GM10847 (cell line): ENCODE data around the gene DUS1L.

Source experiments
- POLR2A ChIP-seq: IDR thresholded peaks from 2 replicates; pipeline ENCODE4 v1.6.1; 2011; ENCODE audit not compliant: insufficient read length; ENCODE audit errors: extremely low read depth

Gene DUS1L

DNA sequence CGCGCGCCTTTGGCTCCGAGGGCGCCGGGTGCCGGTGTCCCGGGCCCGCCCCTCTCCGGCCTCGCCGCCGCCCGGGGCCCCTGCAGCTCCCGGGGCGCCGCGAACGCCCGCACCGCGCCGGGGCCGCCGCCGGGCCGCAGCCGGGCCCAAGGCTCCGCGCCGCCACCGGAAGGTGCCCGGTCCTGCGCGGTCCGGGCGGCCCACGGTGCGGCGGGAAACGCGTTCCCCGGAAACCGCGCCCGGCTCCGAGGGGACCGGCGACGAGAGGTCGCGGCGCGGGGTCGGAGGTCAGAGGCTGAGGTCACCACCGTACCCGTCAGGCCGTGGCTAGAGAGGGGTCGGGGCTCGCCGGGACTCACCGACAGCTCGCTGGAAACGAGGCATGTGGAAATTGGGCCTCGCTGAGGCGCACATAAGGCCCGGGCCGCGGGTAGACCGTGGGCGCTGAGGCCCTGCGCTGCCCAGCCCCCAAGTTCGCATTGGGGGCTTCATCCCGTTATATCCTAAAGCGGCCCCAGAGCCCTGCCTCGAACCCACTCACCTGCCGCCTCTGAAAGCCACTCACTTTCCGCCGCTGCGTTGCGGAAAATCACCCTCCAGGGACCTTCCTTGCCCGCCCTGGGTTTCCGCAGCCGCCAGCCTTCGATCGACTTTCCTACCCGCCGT is at the start of gene DUS1L:
Gene DUS1L, minus strand, starts transcription at position 167 of the 666 bp plus-strand sequence. CDS start 745 bp downstream, outside the sequence.
- peak; percentile 75 for TF ChIP-seq POLR2A

DNA sequence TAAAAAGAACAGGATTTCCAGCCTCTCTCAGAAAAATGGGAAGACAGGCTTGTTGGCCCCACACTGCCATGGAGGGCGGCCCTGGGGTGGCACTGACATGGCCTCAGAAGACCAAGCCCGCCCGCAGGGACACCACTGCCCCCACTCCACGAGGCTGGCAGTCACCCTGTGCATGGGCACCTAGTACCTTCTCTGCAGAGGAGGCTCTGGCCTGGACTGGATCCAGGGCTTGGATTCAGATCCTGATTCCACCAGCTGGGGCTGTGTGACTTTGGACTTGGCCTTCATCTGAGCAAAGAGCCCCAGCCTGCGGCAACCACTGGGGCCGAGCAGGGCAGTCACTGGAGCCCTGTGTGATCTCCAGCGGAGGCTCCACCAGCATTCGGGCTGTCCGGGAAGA is 49.3 kb upstream of the DUS1L start:
- TF ChIP-seq POLR2A = no peak

DNA sequence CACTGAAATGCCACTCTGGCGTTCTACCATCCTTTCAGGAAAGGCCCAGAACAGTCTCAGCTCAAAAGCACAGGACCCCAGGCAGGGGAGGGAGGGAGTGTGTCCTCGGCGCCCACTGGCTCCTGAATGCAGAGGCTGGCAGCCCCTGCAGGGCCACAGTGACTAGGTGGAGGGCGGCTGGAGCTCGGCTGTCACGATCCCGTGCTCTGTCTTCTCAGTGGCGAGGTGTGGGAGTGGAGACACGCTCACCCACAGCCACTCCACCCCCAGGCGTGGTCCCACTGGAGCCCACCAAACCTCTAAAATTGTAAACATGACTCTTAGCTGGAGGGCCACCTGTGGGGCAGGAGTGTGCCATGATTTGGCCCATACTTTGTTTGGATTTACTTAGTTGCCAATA is 48.8 kb upstream of the DUS1L start:
- no peak for TF ChIP-seq POLR2A

DNA sequence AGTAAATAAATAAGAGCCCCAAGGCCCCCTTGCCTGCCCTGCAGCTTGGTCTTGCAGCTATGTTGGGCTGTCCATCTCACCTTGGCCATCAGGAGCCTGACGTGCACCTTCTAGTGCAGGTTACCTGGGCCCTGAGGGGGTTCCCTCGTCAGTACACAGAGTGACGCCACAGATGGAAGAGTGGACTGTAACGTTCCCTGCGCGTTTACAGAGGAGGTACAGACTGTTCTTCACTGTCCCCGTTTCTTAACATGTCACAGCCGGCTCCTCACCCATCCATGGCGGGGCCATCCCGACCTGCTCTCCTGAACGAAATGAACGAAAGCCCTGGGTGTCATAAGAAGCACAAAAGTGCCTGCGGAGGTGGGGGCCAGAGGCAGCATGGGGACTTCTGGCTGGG is 48.3 kb upstream of the DUS1L start:
- no peak for TF ChIP-seq POLR2A

DNA sequence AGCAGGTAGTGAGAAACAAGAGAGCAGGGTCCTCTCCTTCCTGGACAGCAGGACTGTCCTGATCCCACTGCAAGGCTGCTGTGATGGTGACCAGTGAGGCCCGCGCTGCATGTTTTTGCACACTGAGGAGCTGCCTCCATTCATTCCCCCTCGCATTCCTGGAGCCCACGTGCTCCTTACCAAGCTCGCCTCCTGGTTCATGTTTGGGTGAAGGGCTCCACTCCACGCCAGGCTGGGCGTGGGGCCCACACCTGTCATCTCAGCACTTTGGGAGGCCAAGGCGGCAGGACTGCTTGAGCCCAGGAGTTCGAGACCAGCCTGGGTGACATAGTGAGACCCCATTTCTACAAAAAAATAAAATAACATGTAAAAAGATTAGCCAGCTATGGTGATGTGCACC is 47.8 kb upstream of the DUS1L start:
- no peak for TF ChIP-seq POLR2A

DNA sequence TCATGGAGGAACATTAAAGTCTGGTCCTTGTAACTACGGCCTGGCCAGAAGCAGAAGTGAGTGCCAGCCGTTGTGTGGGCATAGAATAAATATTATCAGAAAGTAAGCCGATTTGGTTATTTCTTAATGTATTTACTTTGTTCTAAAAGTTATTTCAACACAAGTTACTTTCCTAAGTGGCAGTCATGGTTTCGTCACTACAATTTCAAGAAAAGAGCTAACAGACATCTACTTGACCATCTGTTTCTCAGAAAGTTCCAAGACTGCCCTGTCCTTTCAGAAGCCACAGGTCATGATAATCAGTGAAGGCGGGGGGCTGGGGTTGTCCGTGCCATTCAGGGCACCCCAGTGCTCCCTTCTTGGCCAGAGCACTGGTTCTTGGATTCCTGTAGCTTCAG is 47.3 kb upstream of the DUS1L start:
- TF ChIP-seq POLR2A = no peak

DNA sequence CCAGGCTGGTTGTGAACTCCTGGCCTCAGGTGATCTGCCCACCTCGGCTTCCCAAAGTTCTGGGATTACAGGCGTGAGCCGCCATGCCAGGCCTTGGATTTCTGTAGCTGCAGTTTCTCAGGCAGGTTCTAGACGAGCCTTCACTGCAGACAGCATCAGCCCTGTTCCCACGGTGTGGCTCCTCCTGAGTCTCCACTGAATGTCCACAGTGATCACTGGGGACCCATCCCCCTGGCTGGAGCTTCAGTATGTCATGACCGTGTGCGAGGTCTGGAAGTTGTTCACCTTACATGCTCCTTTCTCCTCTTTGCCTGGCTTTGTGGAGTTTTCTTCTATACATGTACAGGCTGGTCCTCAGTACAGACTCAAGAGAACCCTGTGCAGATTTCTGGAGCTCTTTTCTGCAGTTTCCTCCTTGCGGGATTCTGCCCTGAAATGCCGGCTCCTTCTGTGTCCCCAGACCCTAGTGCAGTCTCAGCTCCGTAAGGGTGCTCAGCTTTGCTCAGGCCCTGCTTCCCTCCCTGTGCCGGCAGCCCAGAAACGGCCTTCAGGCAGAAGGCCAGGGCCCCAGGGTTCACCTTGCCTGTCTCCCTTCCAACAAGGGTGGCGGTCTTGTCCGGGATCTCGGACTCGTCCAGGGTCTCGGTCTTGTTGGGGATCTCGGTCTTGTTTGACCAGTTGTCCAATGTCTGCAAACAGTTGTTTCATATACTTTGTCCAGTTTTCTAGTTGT is 46.7 kb upstream of the DUS1L start:
- TF ChIP-seq POLR2A = no peak

DNA sequence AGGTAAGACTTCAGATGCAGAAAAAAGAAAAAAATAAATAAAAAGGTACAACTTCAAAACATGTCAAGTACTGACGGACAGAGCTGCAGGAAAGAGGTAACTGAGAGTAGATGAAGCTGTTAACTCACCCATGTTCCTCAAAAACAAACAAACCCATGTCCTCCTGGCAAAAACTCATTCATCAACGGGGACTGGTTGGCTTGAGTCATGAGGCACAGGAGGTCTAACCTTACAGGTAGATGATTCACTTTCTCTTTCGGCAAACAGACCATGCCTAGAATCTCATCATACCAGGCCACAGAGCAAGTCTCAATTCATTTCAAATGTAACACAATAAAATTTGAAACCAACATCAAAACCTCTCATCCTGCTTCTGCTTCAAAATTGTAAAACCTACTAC is 44.7 kb upstream of the DUS1L start:
- TF ChIP-seq POLR2A = no peak

DNA sequence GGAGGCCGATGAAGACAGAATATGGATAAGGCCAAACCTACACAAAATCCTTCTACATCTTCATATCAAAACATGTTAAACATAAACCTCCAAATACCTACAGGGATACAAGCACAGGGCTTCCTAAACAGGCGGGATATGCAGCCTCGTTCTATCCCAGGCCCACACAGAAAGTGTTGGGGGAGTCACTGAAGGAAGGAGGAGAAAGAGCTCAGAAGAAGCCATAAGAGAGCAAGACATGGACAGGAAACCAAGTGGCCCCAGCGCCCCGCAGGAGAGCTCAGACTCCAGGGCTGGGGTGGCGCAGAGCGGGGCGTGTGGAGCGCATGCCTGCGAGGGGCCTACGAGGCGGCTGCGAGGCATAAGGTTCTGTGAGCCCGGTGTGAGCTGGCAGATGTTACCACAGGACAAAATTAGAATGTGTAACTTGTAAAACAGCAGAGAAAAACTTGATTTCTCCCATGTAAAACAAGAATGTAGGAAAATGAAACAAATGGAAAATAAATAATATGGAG is 43.4 kb upstream of the DUS1L start:
- TF ChIP-seq POLR2A = no peak

DNA sequence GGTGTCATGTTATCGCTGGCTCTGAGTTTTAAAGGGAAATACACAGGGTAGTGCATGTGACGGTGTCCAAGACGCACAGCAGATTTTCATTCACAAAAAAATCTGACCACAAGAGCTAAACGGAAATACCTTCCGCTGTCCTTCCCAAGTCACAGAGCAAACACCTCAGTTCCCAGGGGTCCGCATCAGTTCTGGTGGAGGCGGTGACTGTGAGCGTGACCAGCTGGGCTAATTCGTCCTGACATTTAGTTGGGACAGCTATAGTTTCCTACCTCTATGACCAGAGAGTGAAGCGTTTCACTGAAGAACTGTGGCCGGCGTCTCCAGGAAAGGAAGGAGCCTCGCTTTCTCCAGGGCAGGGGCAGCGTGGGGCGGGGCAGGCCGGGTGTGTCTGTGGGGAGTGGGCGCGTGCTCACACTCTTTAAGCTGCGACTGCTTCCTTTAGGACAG is 42.9 kb upstream of the DUS1L start:
- TF ChIP-seq POLR2A = no peak

DNA sequence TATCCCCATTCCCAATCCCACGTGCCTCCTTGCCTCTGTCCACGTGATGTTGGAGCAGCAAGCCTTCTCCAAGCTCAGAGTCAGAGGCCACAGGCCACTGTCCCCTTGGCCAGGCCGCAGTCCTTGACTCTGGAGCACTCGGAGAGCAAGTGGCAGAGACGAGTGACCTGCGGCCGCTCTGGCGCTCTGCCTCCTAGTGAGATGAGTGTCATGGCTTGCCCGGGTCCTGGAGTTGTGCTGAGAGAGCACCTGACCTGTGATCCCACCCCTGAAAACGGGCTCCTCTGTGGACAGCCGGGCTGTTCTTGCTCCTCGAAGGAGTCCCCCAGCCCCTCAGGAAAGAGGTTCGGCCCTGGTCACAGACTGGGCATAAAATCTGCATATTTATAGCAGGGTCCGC is 42.4 kb upstream of the DUS1L start:
- TF ChIP-seq POLR2A = no peak

DNA sequence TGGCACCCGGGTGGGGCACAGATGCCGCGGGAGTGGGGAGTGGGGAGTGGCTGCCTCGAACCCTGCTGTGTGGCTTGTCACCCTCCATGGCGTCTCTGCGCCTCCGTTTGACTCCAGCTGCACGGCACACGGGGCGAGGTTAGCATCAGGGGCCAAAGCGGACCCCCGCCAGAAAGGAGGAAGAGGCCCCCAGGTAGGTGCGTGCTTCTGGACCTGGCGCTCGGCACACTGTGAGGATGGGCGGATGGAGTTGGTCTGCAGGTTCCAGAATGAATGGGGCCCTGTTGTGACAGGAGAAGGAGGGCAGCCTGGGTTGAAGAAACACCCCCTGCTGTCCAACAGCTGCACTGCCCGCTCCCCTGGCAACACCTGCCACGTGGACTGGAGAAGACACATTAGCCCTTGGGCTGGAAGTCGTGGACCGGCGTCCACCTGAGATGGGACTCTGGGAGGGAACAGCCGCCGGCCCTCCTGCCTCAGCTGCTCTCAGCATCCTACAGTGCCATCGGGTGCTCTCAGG is 41.8 kb upstream of the DUS1L start:
- no peak for TF ChIP-seq POLR2A

DNA sequence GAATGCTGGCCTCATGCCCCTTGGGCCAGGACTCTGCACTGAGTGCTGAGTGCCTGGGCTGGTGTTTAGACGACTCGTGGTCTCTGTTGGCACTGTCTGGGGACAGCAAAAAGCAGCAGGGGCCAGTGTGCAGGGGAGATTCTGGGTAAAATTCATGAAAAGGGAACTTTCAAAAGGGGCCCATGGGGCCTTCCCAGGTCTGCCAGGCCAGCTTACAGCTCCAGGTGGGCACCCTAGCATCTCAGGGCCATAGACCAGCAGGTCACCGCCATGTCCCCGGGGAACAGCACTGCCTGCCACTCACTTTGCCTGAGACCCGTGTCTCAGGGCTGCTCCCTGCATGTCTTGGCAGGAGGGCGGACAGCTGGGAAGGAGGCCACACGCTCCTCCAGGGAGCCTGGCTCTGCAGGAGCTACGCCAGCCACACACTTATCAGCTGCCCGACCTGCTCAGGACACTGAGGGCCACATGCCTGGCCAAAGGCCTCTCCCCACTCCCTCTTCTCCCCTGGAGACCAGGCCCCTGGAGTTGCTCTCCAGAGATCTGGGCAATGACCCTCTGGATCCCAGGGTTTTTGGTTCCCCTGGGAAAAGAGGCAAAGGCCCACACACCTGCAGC is 41.2 kb upstream of the DUS1L start:
- TF ChIP-seq POLR2A = no peak

DNA sequence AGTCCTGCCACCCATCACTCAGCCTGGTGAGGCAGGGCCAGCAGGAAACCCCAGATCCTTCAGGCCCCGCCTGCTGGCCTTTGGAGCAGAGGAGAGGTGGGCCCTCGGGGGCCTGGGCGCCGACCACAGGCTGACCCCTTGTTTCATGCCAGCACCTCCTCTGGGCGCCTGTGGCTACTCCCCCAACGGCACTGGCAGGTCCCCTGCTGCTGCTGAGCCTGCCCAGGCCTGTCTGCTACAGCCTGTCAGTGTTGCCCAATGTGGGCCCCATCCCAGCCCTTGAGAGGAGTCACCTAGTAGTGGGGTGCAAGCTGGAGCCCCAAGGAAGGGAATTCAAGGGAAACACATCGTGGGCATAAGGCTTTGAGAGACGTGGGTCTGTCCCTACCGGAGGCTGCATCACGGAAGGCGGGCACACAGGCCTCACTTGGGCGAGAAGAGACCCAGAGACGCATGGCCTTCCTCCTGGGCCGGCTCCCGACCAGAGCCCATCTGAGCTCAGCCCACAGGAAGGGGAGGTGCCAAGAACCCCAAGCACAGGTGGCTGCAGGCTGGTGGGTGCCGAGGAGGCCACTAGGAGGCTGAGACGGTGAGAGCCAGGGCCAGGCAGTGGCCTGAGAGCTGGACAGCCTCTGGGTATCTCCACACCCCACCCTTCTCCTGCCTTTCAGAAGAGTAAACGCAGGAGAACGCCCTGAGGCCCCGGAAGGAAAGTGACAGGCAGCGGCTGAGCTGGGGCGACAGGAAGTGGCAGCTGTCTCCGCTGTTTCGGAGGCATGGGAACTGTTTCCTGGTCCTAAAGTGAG is 40.5 kb upstream of the DUS1L start:
- peak; percentile 90 for TF ChIP-seq POLR2A

DNA sequence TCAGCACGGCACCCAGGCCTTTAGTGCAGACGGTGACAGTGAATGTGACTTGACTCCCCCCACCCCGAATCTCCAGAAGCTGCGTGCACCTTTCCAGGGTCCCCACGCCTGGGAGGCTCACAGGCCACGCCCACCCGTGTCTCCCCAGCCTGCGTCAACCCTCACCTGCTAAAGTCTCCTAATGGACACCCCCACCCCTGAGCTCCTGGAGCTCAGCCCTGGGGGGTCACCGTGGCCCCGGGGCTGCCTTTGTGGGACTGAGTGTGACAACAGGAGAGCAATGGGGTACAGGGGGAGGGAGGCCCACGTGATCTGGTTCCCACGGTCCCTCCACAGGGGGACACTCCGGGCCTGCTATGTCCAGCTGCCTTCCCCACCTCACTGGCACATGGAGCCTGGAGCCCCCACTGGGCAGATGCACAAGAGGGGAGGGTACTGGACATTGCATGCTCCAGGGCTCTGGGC is 39.8 kb upstream of the DUS1L start:
- no peak for TF ChIP-seq POLR2A

DNA sequence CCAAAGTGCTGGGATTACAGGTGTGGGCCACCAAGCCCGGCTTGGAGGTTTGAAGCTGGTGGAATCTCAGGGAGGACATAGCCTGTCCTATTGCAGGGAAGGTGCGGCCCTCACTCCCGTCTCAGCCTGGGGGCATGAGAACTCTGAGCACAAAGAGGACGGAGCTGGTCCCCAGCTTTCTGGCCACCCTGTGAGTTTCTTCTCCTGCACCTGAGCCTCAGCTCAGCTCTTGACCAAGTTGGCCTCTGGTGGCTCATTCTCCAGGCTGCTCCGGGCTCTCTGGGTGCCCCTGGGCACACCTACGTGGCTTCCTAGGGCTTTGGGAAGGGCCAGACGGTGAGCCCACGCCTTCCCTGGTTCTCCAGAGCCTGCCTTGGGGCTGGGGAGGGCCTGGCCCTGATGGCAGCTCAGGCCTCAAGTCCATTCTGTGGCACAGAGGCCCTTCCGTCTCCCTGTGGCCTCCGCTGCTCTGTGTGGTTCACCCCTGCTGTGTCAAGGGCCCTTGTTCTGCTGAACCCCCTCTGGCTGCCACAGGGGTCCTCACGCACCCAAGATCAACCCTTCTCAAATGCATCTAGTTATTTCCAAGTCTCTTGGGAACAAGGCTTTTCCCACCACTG is 39.3 kb upstream of the DUS1L start:
- no peak for TF ChIP-seq POLR2A
